ENCODE results near the gene REEP3.
"Not testable (repeated sequence)": the region's sequence is repeated elsewhere in the genome, so short reads cannot be mapped to it uniquely, and the experiment has no call there.

DNA sequence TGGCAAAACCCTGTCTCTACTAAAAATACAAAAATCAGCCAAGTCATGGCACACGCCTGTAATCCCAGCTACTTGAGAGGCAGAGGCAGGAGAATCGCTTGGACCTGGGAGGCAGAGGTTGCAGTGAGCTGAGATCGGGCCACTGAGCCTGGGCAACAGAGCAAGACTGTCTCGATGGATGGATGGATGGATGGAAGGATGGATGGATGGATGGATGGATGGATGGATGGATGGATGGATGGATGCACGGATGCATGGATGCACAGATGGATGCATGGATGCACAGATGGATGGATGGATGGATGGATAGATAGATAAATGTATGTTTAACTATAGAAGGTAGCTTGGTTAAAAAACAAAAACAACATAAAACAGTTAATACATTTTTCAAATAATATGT lies 20.6 kb upstream of the REEP3 start:
- TF ChIP-seq EZH2 (IDR thresholded peaks at IDR 0.05; ENCODE audit: borderline replicate concordance, low read length); CTCF (conservative IDR thresholded peaks at IDR 0.05 in 1 of 2, IDR thresholded peaks at IDR 0.05 in 1 of 2; ENCODE audit: extremely low read depth in 1 of 2, insufficient read depth in 1 of 2, low read depth in 1 of 2, low read length in 2 of 2): not testable (repeated sequence)
